Measurements from ENCODE around the gene FAM3A. TPM values are rescaled to one million over a fixed set of nuclear protein-coding genes. Genes with fewer than 3 reads are reported as not detected.
A peak's percentile ranks its signal among the peaks of the same experiment; 100 is the strongest.

FAM3A gene
- total and polyA plus RNA-seq, 10 of the 15 experiments (the other 5 are each of a cell fraction or from before 2014, with no cell fraction given), result 0.29 to 21.1 (median 11.4) TPM

DNA sequence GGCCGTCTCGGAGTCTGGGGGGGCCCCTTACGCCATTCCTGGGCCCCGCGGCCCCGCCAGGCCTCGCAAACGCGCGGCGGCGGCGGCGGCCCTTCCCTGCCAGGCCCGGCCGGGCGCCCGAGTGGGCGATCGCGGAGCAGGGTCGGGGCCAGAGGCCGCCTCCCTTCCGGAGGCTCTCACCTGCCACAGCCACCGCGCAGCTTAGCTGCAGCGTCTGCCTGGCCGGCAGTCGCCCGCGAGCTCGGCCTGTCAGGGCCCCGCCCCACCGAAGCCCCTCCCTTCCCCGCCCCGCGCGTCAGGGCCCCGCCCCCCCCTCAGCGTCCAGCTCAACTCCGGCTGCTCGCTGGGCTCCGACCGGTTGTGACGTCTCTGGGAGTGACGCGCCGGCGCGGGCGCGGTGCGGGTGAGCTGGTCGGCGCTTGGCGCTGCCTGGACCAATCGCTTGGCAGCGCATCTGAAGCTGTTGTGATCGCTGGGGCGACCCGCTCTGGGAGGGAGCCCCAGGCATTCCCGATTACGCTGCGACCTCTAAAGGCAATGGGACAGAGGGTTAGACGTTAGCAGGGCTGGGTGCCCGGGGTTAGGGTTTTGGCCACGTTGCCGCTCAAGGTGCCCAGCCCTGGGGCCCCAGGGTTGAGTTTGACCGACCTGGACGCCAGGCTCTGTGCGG is 25.5 kb downstream of the FAM3A start, which contains the start of gene SLC10A3 (continued):
- TF ChIP-seq ZNF274 (IDR thresholded peaks at IDR 0.05; ENCODE audit: insufficient read depth, insufficient read length) (no peak), RFX5 (IDR thresholded peaks at IDR 0.05; ENCODE audit: low read depth, low read length) (0 out of 2 replicates have a peak, but pooled peaks have one; percentile 16), ZNF687 (IDR thresholded peaks at IDR 0.05) (peak; percentile 42; the same call in 1 of the 2 replicates), SMC3 (IDR thresholded peaks at IDR 0.05; ENCODE audit: borderline replicate concordance, low read length) (no peak), BMI1 (IDR thresholded peaks at IDR 0.05; ENCODE audit: borderline replicate concordance) (no peak), SUZ12 (IDR thresholded peaks at IDR 0.05; ENCODE audit: unreplicated experiment) (no peak), ZNF622 (IDR thresholded peaks at IDR 0.05) (no peak), POLR2AphosphoS5 (IDR thresholded peaks at IDR 0.05; ENCODE audit: low read length) (peak; percentile 76; the same call in 1 of the 2 replicates), ATF2 (IDR thresholded peaks at IDR 0.05; ENCODE audit: low read length) (no peak), KLF5 (IDR thresholded peaks at IDR 0.05; ENCODE audit: partially characterized antibody) (no peak), MXI1 (IDR thresholded peaks at IDR 0.05; ENCODE audit: low read depth, low read length) (no peak), CBX5 (IDR thresholded peaks at IDR 0.05; ENCODE audit: low read depth) (no peak), MYB (IDR thresholded peaks at IDR 0.05; ENCODE audit: borderline replicate concordance, low read depth, low read length) (no peak), ZBTB33 (IDR thresholded peaks at IDR 0.05) (no peak), STAT1 (conservative IDR thresholded peaks at IDR 0.05) (no peak)
- TF ChIP-seq, protein P1, sequence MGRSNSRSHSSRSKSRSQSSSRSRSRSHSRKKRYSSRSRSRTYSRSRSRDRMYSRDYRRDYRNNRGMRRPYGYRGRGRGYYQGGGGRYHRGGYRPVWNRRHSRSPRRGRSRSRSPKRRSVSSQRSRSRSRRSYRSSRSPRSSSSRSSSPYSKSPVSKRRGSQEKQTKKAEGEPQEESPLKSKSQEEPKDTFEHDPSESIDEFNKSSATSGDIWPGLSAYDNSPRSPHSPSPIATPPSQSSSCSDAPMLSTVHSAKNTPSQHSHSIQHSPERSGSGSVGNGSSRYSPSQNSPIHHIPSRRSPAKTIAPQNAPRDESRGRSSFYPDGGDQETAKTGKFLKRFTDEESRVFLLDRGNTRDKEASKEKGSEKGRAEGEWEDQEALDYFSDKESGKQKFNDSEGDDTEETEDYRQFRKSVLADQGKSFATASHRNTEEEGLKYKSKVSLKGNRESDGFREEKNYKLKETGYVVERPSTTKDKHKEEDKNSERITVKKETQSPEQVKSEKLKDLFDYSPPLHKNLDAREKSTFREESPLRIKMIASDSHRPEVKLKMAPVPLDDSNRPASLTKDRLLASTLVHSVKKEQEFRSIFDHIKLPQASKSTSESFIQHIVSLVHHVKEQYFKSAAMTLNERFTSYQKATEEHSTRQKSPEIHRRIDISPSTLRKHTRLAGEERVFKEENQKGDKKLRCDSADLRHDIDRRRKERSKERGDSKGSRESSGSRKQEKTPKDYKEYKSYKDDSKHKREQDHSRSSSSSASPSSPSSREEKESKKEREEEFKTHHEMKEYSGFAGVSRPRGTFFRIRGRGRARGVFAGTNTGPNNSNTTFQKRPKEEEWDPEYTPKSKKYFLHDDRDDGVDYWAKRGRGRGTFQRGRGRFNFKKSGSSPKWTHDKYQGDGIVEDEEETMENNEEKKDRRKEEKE (IDR thresholded peaks at IDR 0.05), result no peak
